GM21367 (cell line): ENCODE results near the gene VAMP1.
"Not testable (repeated sequence)": the region's sequence is repeated elsewhere in the genome, so short reads cannot be mapped to it uniquely, and the experiment has no call there.

Experiments
- ATAC-seq: cut with Tn5 transposase; IDR thresholded peaks from one replicate; pipeline ENCODE4 v1.9.1; 2021; ENCODE audit not compliant: unreplicated experiment

Gene VAMP1, protein sequence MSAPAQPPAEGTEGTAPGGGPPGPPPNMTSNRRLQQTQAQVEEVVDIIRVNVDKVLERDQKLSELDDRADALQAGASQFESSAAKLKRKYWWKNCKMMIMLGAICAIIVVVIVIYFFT

DNA sequence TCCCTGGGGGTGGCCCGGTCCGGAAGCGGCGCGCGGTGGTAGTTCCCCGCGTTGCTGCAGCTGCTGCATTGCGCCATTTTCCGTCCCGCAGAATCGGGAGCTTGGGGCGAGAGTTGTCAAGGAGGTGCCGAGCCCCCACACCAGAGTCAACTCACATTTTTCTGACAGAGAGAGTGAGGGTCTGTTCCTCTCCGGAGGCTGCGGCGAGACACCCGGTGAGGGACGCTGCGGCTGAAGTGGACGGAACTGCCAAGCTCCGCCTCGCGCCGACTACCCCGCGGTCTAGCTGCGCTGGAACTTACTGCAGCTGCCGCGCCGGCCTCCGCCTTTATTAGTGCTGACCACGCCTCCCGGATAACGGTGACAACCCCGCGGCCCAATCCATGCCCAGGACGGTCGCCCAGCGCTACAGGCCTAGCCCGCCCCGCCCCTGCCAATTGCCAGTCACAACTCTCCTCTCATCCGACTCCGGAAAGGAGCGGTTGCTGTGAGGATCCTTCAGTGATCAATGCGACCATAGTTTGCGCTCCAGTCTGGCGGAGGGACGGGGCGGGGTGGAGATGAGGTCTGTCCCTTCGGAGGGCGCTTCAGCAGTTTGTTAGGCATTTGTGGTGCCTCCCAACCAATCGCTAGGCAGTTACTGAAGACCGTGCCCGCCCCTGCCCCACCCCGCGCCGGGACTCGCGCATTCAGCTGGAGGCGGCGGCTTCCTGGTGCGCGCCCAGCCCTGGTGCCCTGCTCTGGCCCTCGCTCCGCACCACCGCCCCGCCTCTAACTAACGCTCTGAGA lies at the start of gene VAMP1:
Gene VAMP1 (minus strand): TSS at position 303 of the 789 bp plus-strand sequence. CDS start 146 bp downstream, at position 157.
- ATAC-seq: peak; percentile 77

DNA sequence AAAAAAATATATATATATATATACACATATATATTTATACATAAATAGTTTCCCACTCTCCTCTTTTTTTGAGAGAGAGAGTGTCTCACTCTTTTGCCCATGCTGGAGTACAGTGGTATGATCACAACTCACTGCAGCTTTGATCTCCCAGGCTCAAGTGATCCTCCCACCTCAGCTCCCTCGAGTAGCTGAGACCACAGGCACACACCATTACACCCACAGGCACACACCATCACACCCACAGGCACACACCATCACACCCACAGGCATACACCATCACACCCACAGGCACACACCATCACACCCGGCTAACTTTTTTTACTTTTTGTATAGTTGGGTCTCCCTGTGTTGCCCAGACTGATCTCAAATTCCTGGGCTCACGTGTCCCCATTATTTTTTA lies 49.7 kb upstream of the VAMP1 start:
- ATAC-seq: no peak

DNA sequence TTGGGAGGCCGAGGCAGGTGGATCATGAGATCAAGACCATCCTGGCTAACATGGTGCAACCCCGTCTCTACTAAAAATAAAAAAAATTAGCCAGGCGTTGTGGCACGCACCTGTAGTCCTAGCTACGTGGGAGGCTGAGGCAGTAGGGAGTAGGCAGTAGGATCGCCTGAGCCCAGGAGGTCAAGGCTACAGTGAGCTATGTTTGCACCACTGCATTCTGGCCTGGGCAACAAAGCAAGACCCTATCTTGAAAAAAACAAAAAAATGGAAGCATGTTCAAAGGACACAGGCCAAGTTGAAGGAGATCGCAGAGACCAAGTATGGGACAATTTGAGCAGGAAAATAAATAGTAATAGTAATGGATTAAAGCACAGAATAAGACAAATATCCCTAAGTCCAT lies 37.6 kb upstream of the VAMP1 start:
- ATAC-seq: no peak

DNA sequence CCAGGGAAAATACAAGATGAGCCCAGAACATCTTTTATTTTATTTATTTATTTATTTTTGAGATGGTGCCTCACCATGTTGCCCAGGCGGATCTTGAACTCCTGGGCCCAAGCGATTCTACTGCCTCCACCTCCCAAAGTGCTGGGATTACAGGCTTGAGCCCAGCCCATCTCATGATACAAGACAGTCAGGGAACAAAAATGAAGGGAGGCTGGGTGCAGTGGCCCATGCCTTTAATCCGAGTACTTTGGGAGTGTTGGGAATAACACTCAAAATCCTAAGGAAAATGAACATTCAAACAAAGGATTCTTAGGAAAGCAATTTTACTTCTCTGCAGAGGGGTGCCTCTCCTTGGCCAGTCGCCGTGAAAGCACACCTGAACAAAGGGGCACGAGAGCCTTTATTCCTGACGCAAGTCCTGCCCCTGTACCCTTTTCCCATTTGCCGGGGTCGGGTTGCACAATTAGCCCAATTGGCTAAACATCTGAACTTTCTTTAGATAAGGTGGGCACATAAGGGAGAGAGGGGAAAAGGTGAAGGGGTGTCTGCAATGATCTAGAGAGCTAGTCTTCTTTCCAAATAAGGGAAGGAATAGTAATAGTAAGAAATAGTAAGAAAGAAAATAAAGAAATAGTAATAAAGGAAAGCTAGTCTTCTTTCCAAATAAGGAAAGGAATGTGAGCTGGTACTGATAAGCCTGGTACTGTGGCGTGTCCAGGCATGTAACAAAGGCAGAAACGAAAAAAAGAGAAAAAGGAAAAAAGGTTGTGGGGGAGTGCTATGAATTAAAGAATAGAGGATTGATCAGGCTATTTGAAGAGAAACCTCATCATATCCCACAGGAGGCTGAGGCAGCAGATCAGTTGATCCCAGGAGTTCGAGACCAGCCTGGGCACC lies 36.9 kb upstream of the VAMP1 start:
- no peak for ATAC-seq

DNA sequence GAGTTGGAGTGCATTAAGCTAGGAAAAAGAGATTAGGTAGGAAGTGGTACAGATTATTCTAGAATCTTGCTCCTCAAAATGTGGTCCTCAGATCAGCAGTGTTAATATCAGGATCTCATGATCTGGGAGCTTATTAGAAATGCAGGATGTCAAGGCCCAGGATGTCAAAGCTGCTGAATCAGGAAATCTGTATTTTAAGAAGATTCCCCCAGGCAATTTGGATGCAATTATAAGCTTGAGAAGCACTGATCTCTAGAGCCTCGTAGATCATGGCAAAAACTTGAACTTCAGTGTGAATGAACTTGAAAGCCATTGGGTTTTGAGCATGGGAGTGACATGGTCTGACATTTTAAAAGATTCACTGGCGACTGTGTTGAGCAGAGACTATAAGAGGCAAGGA lies 30.0 kb upstream of the VAMP1 start:
- ATAC-seq: no peak

DNA sequence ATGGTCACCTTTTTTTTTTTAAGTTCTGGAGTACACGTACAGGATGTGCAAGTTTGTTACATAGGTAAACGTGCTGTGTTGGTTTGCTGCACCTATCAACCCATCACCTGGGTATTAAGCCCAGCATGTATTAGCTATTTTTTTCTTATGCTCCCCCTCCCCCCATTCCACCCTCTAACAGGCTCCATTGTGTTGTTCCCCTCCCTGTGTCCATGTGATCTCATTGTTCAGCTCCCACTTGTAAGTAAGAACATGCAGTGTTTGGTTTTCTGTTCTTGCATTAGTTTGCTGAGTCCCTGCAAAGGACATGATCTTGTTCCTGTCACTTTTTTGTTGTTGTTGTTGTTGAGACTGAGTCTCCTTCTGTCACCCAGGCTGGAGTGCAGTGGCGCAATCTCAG lies 26.8 kb upstream of the VAMP1 start:
- ATAC-seq: not testable (repeated sequence)

DNA sequence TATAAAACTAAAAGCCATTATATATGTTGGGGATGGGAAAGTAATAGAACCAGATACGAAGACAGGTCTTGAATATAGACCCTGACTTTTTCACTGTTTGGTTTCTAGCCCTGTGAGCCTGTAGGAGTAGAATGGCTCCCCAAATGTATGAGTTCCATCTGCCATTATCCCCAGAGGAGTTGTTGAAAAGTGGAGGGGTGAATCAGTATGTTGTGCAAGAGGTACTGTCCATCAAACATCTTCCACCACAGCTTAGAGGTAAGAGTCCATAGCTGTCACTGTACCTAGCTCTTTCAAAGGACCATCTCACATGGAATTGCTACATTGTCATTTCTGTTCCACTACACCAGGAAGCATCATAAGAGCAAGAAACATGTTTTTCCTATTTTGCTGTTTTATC lies 24.5 kb upstream of the VAMP1 start:
- ATAC-seq: no peak

DNA sequence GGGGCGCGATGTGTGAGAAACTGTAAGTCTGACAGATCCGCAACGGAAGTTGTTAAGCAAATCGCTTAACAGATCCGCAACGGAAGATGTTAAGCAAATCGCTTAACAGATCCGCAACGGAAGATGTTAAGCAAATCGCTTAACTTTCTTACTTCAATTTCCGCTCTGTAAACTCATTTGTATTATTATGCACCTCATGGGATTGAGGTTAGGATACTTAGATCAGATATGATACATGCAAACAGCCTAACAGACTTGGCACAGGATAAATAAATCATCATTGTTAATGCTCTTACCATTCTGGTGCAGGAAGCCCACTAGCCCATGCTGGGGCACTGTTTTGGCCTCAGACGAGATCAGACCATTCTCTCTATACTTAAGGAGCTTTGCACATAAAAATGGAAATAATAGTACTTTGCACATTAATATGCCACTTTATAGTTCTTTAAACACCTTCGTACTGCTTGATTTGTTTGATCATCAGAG lies 23.8 kb upstream of the VAMP1 start:
- ATAC-seq: no peak

DNA sequence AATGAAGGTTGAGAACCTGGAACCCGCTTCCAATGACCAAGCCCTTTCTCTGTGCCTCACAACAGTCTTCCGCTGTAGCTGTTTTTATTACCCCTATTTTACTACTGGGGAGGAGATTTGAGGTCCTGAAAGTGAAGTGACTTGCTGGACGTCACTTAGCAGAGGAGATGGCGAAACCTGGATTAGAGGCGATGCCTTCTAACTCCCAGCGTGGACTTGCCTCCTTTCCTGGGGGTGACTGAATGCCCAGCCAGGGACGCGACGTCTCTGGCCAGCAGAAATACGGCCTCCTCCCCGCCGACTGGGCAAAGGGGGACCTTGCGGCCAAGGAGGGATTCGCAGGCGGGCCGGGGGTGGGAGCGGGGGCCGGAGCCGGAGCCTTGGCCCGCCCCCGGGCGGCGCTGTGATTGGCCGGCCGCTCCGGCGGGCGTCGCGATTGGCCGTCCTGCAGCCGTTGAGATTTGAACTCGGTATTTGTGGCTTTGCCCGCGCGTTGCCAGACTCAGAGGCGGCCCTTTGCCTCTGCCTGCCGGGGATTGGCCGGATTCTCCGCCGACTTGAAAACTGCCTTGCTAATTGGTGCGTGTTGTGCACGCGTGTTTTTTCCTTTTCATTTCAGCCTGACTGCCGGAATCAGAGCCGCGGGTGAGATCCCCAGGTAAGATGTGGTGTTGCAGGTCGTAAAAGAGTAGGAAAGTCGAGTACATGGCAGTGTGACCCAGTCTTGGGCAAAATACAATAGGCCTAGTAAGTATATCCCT lies 23.2 kb upstream of the VAMP1 start, which contains the start of gene NCAPD2:
Gene NCAPD2 (plus strand): TSS at position 606 of the 761 bp plus-strand sequence. CDS start 997 bp downstream, outside the sequence.
- peak; percentile 76 for ATAC-seq

DNA sequence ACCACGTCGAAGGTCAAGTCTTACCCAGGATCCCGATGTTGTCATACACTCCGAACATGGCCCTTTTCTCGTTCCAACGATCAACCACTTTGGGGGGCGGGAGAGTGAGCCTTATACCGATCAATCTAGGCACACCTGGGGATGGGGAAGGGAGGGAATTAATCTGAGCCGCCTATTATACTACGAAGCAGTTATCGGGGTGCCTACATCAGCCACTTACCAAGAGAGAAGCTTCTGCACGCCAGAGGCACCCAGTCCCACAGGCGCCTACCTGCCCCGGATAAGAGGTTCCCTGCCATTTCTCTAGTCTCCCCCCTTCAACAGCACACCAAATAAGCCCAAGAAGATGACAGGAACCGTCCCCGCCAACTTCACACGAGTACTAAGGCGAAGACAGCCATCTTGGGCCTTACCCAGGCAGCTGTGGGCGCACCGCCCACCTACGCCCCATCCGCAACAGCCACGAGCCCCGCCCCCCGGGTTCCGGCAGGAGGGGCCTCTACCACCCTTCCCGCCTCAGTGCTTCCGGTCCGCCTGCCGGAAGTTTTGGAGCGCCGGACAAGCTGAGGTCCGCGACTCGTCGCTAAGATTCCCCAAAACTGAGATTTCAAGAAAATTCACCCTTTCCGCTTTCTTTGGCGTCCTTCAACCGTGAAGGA lies 22.5 kb upstream of the VAMP1 start, which contains the start of gene MRPL51:
Gene MRPL51 (minus strand): TSS at position 425 of the 659 bp plus-strand sequence. CDS start 126 bp downstream, at position 299.
- ATAC-seq: peak; percentile 45

DNA sequence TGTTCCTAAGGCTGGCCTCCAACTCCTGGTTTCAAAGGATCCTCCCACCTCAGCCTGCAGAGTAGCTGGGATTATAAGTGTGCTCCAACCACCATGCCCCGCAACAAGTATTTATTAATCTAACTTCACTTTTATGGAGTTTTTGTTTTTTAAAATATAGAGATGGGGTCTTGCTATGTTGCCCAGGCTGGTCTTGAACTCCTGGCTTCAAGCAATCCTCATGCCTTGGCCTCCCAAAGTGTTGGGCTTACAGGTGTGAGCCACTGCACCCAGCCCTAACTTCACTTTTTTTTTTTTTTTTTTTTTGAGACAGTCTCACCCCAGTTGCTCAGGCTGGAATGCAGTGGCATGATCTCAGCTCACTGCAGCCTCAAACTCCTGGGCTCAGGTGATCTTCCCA lies 20.2 kb upstream of the VAMP1 start:
- not testable (repeated sequence) for ATAC-seq

DNA sequence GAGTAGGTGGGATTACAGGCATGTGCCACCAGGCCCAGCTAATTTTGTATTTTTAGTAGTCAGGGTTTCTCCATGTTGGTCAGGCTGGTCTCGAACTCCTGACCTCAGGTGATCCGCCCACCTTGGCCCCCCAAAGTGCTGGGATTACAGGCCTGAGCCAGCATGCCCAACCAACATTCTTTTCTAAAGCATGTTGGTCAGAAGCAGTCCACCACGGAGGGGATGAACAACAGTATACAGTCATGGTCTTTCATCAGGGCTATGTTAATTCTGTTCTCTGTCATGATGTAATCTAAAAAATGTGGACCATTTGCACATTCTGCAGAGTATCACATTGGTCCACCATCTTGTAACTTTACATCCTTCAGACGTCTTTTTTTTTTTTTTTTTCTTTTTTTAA lies 19.0 kb upstream of the VAMP1 start:
- ATAC-seq: no peak

DNA sequence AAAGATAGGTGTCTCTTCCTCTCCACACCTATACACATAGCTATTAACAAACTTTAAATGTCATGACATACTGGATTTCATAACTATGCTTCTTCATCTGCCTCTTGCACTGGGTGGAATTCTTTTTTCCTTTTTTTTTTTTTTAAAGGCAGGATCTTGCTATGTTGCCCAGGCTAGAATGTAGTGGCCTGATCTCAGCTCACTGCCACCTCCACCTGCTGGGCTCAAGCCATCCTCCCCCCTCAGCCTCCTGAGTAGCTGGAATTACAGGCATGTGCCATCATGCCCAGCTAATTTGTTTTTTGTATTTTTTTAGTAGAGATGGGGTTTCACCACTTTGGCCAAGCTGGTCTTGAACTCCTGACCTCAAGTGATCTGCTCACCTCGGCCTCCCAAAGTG lies 17.8 kb upstream of the VAMP1 start:
- ATAC-seq: no peak

DNA sequence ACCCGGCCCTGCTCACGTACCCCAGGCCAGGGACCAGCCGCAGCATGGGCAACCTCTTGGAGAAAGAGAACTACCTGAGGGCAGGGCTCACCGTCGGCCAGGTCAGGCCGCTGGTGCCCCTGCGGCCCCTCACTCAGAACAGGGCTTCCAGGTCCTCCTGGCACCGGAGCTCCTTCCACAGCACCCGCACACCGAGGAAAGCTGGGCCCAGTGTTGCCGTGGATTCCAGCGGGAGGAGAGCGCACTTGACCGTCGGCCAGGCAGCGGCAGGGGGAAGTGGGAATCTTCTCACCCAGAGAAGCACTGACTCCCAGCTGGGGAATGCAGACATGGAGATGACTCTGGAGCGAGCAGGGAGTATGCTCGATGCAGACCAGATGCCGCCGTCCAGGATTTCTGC lies 7.9 kb upstream of the VAMP1 start:
- ATAC-seq: no peak

DNA sequence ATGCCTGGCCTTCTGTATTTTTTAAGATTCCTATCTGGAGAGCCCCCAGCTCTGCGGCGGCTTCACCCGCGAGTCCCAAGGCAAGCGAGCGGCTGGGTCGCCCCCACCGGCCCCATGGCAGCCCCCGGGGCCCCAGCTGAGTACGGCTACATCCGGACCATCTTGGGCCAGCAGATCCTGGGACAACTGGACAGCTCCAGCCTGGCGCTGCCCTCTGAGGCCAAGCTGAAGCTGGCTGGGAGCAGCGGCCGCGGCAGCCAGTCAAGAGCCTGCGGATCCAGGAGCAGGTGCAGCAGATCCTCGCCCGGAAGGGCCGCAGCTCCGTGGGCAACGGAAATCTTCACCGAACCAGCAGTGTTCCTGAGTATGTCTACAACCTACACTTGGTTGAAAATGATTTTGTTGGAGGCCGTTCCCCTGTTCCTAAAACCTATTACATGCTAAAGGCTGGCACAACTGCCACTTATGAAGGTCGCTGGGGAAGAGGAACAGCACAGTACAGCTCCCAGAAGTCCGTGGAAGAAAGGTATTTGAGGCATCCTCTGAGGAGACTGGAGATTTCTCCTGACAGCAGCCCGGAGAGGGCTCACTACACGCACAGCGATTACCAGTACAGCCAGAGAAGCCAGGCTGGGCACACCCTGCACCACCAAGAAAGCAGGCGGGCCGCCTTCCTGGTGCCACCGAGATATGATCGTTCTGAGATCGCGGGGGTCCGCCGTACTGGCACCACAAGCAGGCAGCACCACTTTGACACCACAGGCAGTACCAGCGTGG lies 7.3 kb upstream of the VAMP1 start:
- ATAC-seq: not testable (repeated sequence)

DNA sequence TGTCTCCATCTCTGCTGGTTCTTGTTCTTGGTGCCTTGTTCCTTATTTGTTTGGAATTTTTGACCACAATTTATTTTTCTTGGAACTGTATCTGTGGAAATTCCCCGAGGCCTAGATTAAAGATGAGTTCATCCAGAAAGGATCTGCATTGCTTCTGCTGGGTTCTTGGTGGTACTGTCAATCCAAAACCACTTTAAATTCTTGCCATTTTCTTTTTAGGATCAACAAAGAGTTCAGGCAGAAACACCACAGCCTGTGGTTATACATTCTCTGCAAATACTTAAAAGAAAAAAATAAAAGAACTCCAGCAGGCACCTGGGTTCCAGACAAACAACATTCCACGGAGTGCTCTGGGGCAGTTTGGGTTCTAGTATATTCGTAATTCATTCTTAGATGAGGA lies 6.0 kb upstream of the VAMP1 start:
- no peak for ATAC-seq

DNA sequence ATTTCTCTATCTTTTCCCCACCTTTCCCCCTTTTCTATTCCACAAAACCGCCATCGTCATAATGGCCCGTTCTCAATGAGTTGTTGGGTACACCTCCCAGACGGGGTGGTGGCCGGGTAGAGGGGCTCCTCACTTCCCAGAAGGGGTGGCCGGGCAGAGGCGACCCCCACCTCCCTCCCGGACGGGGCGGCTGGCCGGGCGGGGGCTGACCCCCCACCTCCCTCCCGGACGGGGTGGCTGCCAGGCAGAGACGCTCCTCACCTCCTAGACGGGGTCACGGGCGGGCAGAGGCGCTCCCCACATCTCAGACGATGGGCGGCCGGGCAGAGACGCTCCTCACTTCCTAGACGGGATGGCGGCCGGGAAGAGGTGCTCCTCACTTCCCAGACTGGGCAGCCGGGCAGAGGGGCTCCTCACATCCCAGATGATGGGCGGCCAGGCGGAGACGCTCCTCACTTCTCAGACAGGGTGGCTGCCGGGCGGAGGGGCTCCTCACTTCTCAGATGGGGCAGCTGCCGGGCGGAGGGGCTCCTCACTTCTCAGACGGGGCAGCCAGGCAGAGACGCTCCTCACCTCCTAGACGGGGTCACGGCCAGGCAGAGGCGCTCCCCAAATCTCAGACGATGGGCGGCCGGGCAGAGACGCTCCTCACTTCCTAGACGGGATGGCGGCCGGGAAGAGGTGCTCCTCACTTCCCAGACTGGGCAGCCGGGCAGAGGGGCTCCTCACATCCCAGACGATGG lies 4.9 kb upstream of the VAMP1 start:
- not testable (repeated sequence) for ATAC-seq

DNA sequence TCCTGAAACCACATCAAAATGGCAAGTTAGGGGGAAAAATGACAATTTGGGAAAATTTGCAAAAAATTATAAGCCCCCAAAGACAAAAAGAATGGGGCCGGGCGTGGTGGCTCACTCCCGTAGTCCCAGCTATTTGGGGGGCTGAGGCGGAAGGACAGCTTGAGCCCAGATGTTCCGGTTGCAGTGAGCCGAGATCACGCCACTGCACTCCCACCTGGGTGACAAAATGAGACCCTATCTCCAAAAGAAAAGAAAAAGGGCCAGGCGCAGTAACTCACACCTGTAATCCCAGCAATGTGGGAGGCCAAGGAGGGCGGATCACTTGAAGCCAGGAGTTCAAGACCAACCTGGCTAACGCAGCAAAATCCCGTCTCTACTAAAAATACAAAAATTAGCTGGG lies 2.0 kb upstream of the VAMP1 start:
- ATAC-seq: no peak

DNA sequence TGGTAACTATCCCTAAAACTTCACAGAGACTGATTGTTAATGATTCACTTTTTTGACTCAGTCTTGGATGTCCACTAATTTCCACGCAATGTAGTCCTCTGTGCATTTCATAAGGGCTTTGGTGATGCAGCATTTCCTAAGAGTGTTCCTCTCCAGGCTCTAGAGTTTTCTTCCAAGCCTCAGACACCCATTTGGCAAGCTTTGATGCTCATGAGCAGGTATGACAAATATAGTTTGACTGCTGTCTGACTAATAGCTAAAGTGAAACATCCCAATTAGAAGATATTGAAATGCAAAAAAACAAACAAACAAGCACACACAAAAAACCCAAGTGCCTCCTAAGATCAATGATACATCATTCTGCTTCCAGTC lies 1.5 kb upstream of the VAMP1 start:
- no peak for ATAC-seq
